Measurements from ENCODE around the gene NEURL1B.

- TF ChIP-seq CTCF (optimal IDR thresholded peaks at IDR 0.05 in 1 of 3, IDR thresholded peaks at IDR 0.05 in 1 of 3, conservative IDR thresholded peaks at IDR 0.05 in 1 of 3; ENCODE audit: extremely low read depth in 1 of 3, insufficient read depth in 2 of 3, low read length in 3 of 3) (no peak), EZH2 (IDR thresholded peaks at IDR 0.05; ENCODE audit: low read length) (no peak)
Measured at GRCh38 chr5:172688349-172689217, 47.5 kb downstream of the NEURL1B start.

Data from keratinocyte (primary cell).